Sigmoid colon (tissue), 4 donors: Measurements from ENCODE around the gene BCL11B.

Experiments used
- EP300 ChIP-seq, 4 donors: sonication (generic); formaldehyde crosslinking; IDR thresholded peaks; one replicate each; pipeline ENCODE4 v1.6.1; 2017; ENCODE audit warnings: antibody characterized with exemption in 4 of 4
- POLR2A ChIP-seq, 2 donors: fragments of 450-650 bp; IDR thresholded peaks; one replicate each; pipeline ENCODE4 v1.6.1; 2016; ENCODE audit warnings: antibody characterized with exemption in 2 of 2, mild to moderate bottlenecking in 2 of 2, moderate library complexity in 2 of 2
- POLR2AphosphoS5 ChIP-seq, 4 donors: sonication (generic); formaldehyde crosslinking; IDR thresholded peaks; one replicate each; pipeline ENCODE4 v1.6.1; 2017; ENCODE audit warnings: antibody characterized with exemption in 4 of 4
- TF ChIP-seq, protein P1 (sequence below), 4 experiments: fragments of 450-650 bp in 3 of 4; fragments of 200-600 bp in 1 of 4; IDR thresholded peaks; one replicate each; pipeline ENCODE4 v1.5.1; 2016 to 2019; ENCODE audit warnings: antibody characterized with exemption in 4 of 4, mild to moderate bottlenecking in 3 of 4, moderate library complexity in 2 of 4

- TF ChIP-seq POLR2A (IDR thresholded peaks at IDR 0.05) (no peak), EP300 (IDR thresholded peaks at IDR 0.05) (no peak), POLR2AphosphoS5 (IDR thresholded peaks at IDR 0.05) (no peak)
- TF ChIP-seq, protein P1, sequence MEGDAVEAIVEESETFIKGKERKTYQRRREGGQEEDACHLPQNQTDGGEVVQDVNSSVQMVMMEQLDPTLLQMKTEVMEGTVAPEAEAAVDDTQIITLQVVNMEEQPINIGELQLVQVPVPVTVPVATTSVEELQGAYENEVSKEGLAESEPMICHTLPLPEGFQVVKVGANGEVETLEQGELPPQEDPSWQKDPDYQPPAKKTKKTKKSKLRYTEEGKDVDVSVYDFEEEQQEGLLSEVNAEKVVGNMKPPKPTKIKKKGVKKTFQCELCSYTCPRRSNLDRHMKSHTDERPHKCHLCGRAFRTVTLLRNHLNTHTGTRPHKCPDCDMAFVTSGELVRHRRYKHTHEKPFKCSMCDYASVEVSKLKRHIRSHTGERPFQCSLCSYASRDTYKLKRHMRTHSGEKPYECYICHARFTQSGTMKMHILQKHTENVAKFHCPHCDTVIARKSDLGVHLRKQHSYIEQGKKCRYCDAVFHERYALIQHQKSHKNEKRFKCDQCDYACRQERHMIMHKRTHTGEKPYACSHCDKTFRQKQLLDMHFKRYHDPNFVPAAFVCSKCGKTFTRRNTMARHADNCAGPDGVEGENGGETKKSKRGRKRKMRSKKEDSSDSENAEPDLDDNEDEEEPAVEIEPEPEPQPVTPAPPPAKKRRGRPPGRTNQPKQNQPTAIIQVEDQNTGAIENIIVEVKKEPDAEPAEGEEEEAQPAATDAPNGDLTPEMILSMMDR (IDR thresholded peaks at IDR 0.05): no peak
Measured at GRCh38 chr14:99217066-99217955, 54.7 kb downstream of the BCL11B start.
